SU-DHL-6 (cell line): Measurements from ENCODE around the gene NPHP4.

Experiments
- H2AFZ ChIP-seq: fragments of 200-600 bp; sonication (generic); 2 replicates; pipeline ENCODE4 v1.6.1; 2014; ENCODE audit warnings: low read depth, mild to moderate bottlenecking, moderate library complexity, mixed read lengths, antibody characterized with exemption, low read length; ENCODE audit not compliant: severe bottlenecking
- H3F3A ChIP-seq: fragments of 200-600 bp; shearing (Covaris generic); 2 replicates; pipeline ENCODE4 v1.6.0; 2016; ENCODE audit warnings: antibody characterized with exemption, mild to moderate bottlenecking; ENCODE audit not compliant: insufficient read depth
- H3K27ac ChIP-seq: fragments of 200-600 bp; sonication (generic); 2 replicates; pipeline ENCODE4 v1.5.1; 2016; ENCODE audit warnings: low read depth, mild to moderate bottlenecking, low read length, moderate library complexity, mixed read lengths
- H3K27me3 ChIP-seq: fragments of 200-600 bp; sonication (generic), shearing (Covaris generic); 2 replicates; pipeline ENCODE4 v1.6.0; 2014; ENCODE audit warnings: mild to moderate bottlenecking, low read length
- H3K36me3 ChIP-seq: fragments of 200-600 bp; sonication (generic); 2 replicates; pipeline ENCODE4 v1.6.1; 2014; ENCODE audit warnings: mild to moderate bottlenecking, low read length, mixed read lengths
- H3K4me2 ChIP-seq: fragments of 300-600, 200-600 bp; shearing (Covaris generic), sonication (generic); 2 replicates; pipeline ENCODE4 v1.6.0; 2014; ENCODE audit warnings: low read length, low read depth, mild to moderate bottlenecking; ENCODE audit not compliant: poor library complexity, severe bottlenecking
- H3K4me3 ChIP-seq: fragments of 200-600 bp; sonication (generic); 2 replicates; pipeline ENCODE4 v1.5.1; 2014; ENCODE audit warnings: antibody characterized with exemption, low read length, mild to moderate bottlenecking, mixed read lengths; ENCODE audit not compliant: insufficient read depth, poor library complexity, severe bottlenecking
- H3K79me2 ChIP-seq: fragments of 200-600 bp; sonication (generic); 2 replicates; pipeline ENCODE4 v1.6.1; 2014; ENCODE audit warnings: mild to moderate bottlenecking, low read length, moderate library complexity; ENCODE audit not compliant: insufficient read depth
- H3K9ac ChIP-seq: fragments of 200-600 bp; sonication (generic); 2 replicates; pipeline ENCODE4 v1.7.0; 2014; ENCODE audit warnings: mild to moderate bottlenecking, low read length
- H3K9me2 ChIP-seq: fragments of 200-600 bp; sonication (generic); replicated peaks from 2 replicates; pipeline ENCODE4 v1.6.1; 2014; ENCODE audit warnings: low read length; ENCODE audit not compliant: insufficient read depth
- H3K9me3 ChIP-seq: fragments of 200-600 bp; sonication (generic); 2 replicates; pipeline ENCODE4 v1.6.1; 2014; ENCODE audit warnings: low read length, mixed read lengths; ENCODE audit not compliant: insufficient read depth
- H4K20me1 ChIP-seq: fragments of 200-600 bp; sonication (generic); 2 replicates; pipeline ENCODE4 v1.6.1; 2014; ENCODE audit warnings: low read depth, mild to moderate bottlenecking, antibody characterized with exemption, low read length, moderate library complexity, mixed read lengths
- EZH2phosphoT487 ChIP-seq: fragments of 200-600 bp; sonication (generic), shearing (Covaris generic); conservative IDR thresholded peaks from 2 replicates; pipeline ENCODE4 v1.6.1; 2018; ENCODE audit warnings: mild to moderate bottlenecking, antibody characterized with exemption, low read length, moderate library complexity, mixed read lengths
- TF ChIP-seq, protein P1 (sequence below): fragments of 200-600 bp; sonication (generic); IDR thresholded peaks from one replicate; pipeline ENCODE4 v1.5.1; 2017; ENCODE audit warnings: antibody characterized with exemption, mild to moderate bottlenecking, low read length, moderate library complexity; ENCODE audit not compliant: insufficient read depth, poor library complexity, severe bottlenecking

The NPHP4 gene

DNA sequence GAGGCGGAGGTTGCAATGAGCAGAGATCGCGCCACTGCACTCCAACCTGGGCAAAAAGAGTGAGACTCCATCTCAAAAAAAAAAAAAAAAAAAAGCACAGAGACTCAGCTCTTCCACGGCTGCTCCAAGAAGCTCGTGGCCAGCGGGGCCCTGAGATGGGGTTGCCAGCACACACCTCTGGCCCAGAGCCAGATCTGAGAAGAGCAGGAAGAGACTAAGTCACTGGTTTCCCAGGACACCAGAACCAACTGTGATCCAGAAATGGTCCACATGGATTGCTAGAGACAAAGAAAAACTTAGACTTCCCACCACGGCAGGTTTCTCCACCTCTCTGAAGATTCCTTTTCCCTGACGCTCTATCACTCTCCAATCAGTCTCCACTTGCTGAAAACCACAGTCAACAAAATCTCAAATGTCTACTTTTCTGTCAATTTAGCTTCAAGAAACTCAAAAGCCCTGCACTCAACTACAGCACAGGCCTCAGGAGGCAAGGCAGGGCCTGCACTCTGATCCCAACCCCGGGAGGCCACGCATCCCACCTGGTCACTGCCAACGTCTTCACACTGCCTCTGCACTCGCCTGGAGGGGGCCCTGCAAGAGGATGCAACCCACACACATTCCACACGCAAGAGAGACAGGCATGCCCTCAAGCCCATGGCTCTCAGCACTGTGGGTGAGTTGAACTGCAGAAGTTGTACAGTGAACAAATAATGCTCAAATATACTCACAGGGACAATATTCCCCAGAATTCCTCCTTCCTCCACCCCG lies 79.0 kb downstream of the NPHP4 start:
- Histone ChIP-seq H3K9ac (no peak overlapping the region), H3K9me2 (no peaks in the 10 kb centered on the region), H3K4me2 (no peak overlapping the region), H3K4me3 (no peak overlapping the region), H3K79me2 (no peaks in the 10 kb centered on the region), H3K27ac (no peak overlapping the region), H3F3A (no peaks in the 10 kb centered on the region), H2AFZ (no peak overlapping the region), H4K20me1 (no peaks in the 10 kb centered on the region), H3K9me3 (no peaks in the 10 kb centered on the region), H3K27me3 (no peaks in the 10 kb centered on the region), H3K36me3 (no peaks in the 10 kb centered on the region)
- no peak for TF ChIP-seq EZH2phosphoT487
- TF ChIP-seq, protein P1, sequence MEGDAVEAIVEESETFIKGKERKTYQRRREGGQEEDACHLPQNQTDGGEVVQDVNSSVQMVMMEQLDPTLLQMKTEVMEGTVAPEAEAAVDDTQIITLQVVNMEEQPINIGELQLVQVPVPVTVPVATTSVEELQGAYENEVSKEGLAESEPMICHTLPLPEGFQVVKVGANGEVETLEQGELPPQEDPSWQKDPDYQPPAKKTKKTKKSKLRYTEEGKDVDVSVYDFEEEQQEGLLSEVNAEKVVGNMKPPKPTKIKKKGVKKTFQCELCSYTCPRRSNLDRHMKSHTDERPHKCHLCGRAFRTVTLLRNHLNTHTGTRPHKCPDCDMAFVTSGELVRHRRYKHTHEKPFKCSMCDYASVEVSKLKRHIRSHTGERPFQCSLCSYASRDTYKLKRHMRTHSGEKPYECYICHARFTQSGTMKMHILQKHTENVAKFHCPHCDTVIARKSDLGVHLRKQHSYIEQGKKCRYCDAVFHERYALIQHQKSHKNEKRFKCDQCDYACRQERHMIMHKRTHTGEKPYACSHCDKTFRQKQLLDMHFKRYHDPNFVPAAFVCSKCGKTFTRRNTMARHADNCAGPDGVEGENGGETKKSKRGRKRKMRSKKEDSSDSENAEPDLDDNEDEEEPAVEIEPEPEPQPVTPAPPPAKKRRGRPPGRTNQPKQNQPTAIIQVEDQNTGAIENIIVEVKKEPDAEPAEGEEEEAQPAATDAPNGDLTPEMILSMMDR = no peak

DNA sequence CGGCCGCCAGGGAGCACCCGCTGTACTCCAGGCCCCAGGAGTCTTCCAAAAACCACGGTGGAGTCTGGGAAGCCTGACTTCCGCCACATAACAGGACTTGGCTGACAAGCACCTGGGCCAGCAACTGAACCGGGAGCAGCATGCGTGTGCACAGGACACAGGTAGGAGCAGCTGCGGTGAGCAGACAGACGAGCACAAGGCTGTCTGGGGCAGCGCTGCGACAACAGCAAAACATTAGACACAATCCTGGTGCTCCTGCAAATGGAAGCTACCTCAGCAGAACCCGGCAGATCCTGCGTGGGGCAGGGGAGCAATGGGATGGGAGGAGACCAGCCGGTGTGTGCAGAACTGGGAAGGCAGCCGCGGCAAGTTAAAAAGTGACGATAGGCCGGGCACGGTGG lies 80.4 kb downstream of the NPHP4 start:
- no peak overlapping the region for H2AFZ ChIP-seq
- H4K20me1 ChIP-seq = no peaks in the 10 kb centered on the region
- no peaks in the 10 kb centered on the region for H3K36me3 ChIP-seq
- H3K27ac ChIP-seq = no peak overlapping the region
- H3K9me3 ChIP-seq = no peaks in the 10 kb centered on the region
- H3K27me3 ChIP-seq = no peaks in the 10 kb centered on the region
- no peaks in the 10 kb centered on the region for H3K9me2 ChIP-seq
- TF ChIP-seq, protein P1 = no peak
- no peak for TF ChIP-seq EZH2phosphoT487
- no peak overlapping the region for H3K9ac ChIP-seq
- no peak overlapping the region for H3K4me3 ChIP-seq
- H3K79me2 ChIP-seq = no peaks in the 10 kb centered on the region
- H3F3A ChIP-seq = no peaks in the 10 kb centered on the region
- H3K4me2 ChIP-seq = no peak overlapping the region

DNA sequence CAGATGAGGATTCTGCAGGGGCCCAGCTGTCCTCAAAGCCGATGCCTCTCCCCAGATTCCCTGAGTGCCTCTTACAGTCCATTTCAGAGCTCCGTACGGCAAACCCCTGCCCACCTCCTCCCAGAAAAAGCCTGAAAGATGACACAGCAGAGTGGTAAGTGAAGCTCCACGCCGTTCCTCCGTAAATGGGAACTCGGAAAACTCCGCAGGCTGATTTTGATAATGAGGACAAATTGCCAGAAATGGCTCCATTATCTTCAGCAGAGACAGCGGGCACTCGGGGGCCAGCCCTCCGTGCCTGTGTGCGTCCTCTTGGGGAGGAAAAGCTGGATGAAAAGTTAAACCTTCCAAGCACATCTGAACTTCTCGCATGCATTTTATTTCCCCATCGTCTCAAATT lies 81.1 kb downstream of the NPHP4 start:
- Histone ChIP-seq H3K79me2 (no peaks in the 10 kb centered on the region), H3K27me3 (no peaks in the 10 kb centered on the region), H3K9me2 (no peaks in the 10 kb centered on the region), H3K27ac (no peak overlapping the region), H4K20me1 (no peaks in the 10 kb centered on the region), H3K4me3 (no peak overlapping the region), H3K9me3 (no peaks in the 10 kb centered on the region), H3K4me2 (no peak overlapping the region), H3F3A (no peaks in the 10 kb centered on the region), H2AFZ (no peak overlapping the region), H3K36me3 (no peaks in the 10 kb centered on the region), H3K9ac (no peak overlapping the region)
- no peak for TF ChIP-seq EZH2phosphoT487
- TF ChIP-seq, protein P1 = no peak
